Activated CD4-positive, alpha-beta memory T cell treated with anti-CD3 and anti-CD28 coated beads, Interleukin-2, amount 10 ng/mL, durations not matched to agents 7 days and 5 days (primary cell): Measurements from ENCODE around the gene ABI3BP. TPM values are rescaled to one million over a fixed set of nuclear protein-coding genes. Genes with fewer than 3 reads are reported as not detected.

Experiments
- CTCF ChIA-PET: fragments of 350-600 bp; sonication (Branson Sonifier 250); formaldehyde crosslinking; loops from one replicate; lab custom pipeline; 2021; ENCODE audit warnings: antibody characterized with exemption, inconsistent platforms; lab: Charles Lee
- POLR2A ChIA-PET: fragments of 350-600 bp; sonication (Branson Sonifier 250); formaldehyde crosslinking; loops from one replicate; lab custom pipeline; 2021; ENCODE audit warnings: antibody characterized with exemption; lab: Charles Lee
- DNase-seq: peaks from one replicate; pipeline ENCODE4 v3.0.0-alpha.2; 2020
- H3K27ac Mint-ChIP-seq: one replicate; pipeline ENCODE4 v1.8.0; 2021; ENCODE audit warnings: mild to moderate bottlenecking, mixed read lengths
- H3K27me3 Mint-ChIP-seq: one replicate; pipeline ENCODE4 v1.8.0; 2021; ENCODE audit warnings: mixed read lengths
- H3K36me3 Mint-ChIP-seq: one replicate; pipeline ENCODE4 v1.8.0; 2021; ENCODE audit warnings: low read depth, mixed read lengths
- H3K4me1 Mint-ChIP-seq: one replicate; pipeline ENCODE4 v1.8.0; 2021; ENCODE audit warnings: mixed read lengths
- H3K4me3 Mint-ChIP-seq: one replicate; pipeline ENCODE4 v1.8.0; 2021; ENCODE audit warnings: mild to moderate bottlenecking, mixed read lengths
- H3K9me3 Mint-ChIP-seq: one replicate; pipeline ENCODE4 v1.8.0; 2021; ENCODE audit warnings: mixed read lengths
- total RNA-seq, 2 experiments: library from RNA; stranded (reverse); gene quantifications; one replicate each; pipeline ENCODE4 v1.2.3, GENCODE V29; 2021

The ABI3BP gene
- total RNA-seq, 2 experiments from 2014 or later = not detected

GRCh38 chr3:101010296-101010695, 17.1 kb upstream of the ABI3BP start:
- H3K27me3 Mint-ChIP-seq = no peaks in the 10 kb centered on the region
- no peaks in the 10 kb centered on the region for H3K9me3 Mint-ChIP-seq
- H3K4me1 Mint-ChIP-seq = no peaks in the 10 kb centered on the region
- no peak for DNase-seq
- POLR2A ChIA-PET = no interaction called here
- H3K36me3 Mint-ChIP-seq = no peaks in the 10 kb centered on the region
- CTCF ChIA-PET = no interaction called here
- no peak overlapping the region for H3K27ac Mint-ChIP-seq
- no peak overlapping the region for H3K4me3 Mint-ChIP-seq

- H3K9me3 Mint-ChIP-seq = no peaks in the 10 kb centered on the region
- H3K4me3 Mint-ChIP-seq = no peak overlapping the region
- POLR2A ChIA-PET = no interaction called here
- no peaks in the 10 kb centered on the region for H3K36me3 Mint-ChIP-seq
- H3K4me1 Mint-ChIP-seq = no peaks in the 10 kb centered on the region
- no peak for DNase-seq
- H3K27ac Mint-ChIP-seq = no peak overlapping the region
- H3K27me3 Mint-ChIP-seq = no peaks in the 10 kb centered on the region
- CTCF ChIA-PET = no interaction called here
Observed at GRCh38 chr3:101009386-101009785, 16.2 kb upstream of the ABI3BP start.

GRCh38 chr3:100999160-100999559, 5.9 kb upstream of the ABI3BP start:
- Mint-ChIP-seq H3K9me3 (no peaks in the 10 kb centered on the region), H3K27me3 (peaks cover 2% of the 10 kb centered on the region), H3K4me3 (no peak overlapping the region), H3K4me1 (no peaks in the 10 kb centered on the region), H3K36me3 (no peaks in the 10 kb centered on the region), H3K27ac (no peak overlapping the region)
- CTCF ChIA-PET = no interaction called here
- no peak for DNase-seq
- POLR2A ChIA-PET = no interaction called here

DNA sequence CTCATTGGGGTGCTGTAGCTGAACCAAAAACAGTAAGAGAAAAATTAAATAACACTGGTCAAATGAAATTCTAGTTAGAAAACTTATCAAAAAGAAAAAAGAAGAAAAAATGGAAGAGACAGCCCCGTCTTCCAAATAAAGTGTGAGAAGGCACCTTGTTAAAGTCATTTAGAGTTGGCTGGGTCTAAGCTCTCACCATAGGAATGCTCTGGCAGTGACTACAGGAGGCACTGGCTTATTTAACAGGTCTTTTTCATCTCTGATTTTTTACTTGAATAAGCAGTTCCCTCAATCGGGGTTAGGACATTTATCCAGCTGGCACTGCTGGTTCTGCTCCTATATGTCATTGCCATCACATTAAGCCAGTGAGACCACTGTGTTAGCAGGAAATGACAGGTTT, 1.6 kb upstream of the ABI3BP start:
- Mint-ChIP-seq H3K36me3 (no peaks in the 10 kb centered on the region), H3K9me3 (no peaks in the 10 kb centered on the region), H3K4me1 (no peaks in the 10 kb centered on the region), H3K4me3 (no peak overlapping the region), H3K27me3 (peaks cover 10% of the 10 kb centered on the region), H3K27ac (no peak overlapping the region)
- DNase-seq = no peak
- CTCF ChIA-PET = no interaction called here
- POLR2A ChIA-PET = no interaction called here

DNA sequence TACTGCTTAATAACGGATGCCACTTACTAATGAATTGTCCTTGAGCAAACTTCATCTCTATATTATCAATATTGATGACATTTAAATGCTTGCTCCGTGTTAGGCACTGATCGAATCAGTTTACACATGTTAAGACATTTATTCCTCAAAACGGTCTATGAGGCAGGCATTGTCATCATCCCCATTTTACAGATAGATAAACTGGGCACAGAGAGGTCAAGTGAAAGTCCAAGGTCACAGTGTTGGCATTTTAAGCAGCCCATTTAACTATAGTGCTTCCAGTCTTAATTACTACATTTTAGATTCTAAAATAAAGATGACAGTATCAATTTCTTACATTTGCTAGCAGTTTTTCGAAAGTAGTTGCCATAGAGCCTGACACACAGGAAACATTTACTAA, 966 bp upstream of the ABI3BP start:
- Mint-ChIP-seq H3K9me3 (no peaks in the 10 kb centered on the region), H3K36me3 (no peaks in the 10 kb centered on the region), H3K27me3 (peaks cover 10% of the 10 kb centered on the region), H3K4me3 (no peak overlapping the region), H3K27ac (no peak overlapping the region), H3K4me1 (no peaks in the 10 kb centered on the region)
- DNase-seq = no peak
- CTCF ChIA-PET = interaction anchor here (0.7 kb wide), 1 partner anchor 327 kb away, joined by 4 read pairs; no protein-coding TSS in a partner anchor
- POLR2A ChIA-PET = no interaction called here

DNA sequence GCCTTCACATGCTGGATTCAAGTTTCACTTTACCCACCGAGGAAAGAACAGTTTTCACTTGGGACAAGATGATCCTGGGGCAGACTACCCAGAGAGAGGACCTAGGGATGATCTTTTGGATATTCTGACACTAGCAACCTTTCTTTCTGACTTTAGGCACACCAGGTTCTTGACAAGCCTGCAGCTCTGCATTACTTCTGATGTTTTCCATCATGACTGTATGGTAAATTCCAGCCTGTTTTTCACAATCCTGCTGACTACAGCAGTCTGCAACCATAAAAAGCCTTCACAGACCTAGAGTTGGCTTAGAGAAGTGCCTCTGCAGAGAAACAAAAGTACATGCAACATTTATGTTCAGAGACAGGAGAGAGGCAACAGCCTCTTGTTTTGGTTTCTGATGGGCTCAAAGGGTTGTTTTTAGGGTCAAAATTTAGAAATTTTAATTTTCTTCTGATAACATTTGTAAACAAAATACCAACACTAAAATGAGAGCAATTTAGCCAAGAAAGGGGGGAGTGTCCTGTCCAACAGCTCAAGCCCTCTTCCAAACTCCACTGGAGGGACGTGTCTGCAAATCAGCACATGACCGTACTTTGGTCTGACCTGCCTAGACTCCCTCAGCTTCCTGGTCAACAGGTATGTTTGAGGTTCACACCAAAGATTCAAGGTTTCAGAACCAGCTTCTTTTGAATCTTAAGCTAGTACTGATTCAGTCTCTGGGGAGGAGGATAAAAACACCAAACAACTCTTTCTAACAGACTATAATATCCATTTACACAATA, 799 bp downstream of the ABI3BP start:
- no peaks in the 10 kb centered on the region for H3K4me1 Mint-ChIP-seq
- CTCF ChIA-PET = no interaction called here
- H3K36me3 Mint-ChIP-seq = no peaks in the 10 kb centered on the region
- peaks cover 10% of the 10 kb centered on the region for H3K27me3 Mint-ChIP-seq
- no peak overlapping the region for H3K4me3 Mint-ChIP-seq
- POLR2A ChIA-PET = no interaction called here
- no peaks in the 10 kb centered on the region for H3K9me3 Mint-ChIP-seq
- no peak for DNase-seq
- H3K27ac Mint-ChIP-seq = no peak overlapping the region

DNA sequence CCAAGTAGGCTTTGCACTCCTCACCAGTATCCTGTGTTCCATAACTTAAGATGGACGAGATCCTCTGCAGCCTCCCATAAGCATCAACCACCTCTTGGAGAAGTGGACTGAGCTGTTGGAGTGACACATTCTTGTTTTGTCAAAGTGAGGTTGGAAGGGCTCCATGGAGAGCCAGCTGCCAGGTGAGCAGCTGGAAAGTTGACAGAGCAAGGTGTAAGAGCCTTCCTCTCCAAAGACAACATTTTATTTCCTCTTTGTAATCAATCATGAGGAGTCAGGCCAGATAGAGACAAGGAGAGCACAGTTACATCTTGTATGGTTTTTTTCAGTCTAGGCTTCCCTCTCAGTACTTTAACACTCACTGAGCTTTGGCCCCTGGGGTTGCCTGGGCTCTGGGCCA, 5.1 kb downstream of the ABI3BP start:
- H3K27ac Mint-ChIP-seq = no peak overlapping the region
- H3K4me1 Mint-ChIP-seq = no peaks in the 10 kb centered on the region
- no peaks in the 10 kb centered on the region for H3K36me3 Mint-ChIP-seq
- DNase-seq = no peak
- POLR2A ChIA-PET = no interaction called here
- CTCF ChIA-PET = no interaction called here
- H3K27me3 Mint-ChIP-seq = peaks cover 9% of the 10 kb centered on the region
- no peaks in the 10 kb centered on the region for H3K9me3 Mint-ChIP-seq
- H3K4me3 Mint-ChIP-seq = no peak overlapping the region

GRCh38 chr3:100984308-100984707, 8.9 kb downstream of the ABI3BP start:
- DNase-seq = no peak
- Mint-ChIP-seq H3K9me3 (no peaks in the 10 kb centered on the region), H3K4me3 (no peak overlapping the region), H3K27ac (no peak overlapping the region), H3K4me1 (no peaks in the 10 kb centered on the region), H3K27me3 (peaks cover 5% of the 10 kb centered on the region), H3K36me3 (no peaks in the 10 kb centered on the region)
- ChIA-PET CTCF (no interaction called here), POLR2A (no interaction called here)

- Mint-ChIP-seq H3K27me3 (peaks cover 5% of the 10 kb centered on the region), H3K36me3 (no peaks in the 10 kb centered on the region), H3K4me1 (no peaks in the 10 kb centered on the region), H3K27ac (no peak overlapping the region), H3K9me3 (no peaks in the 10 kb centered on the region), H3K4me3 (no peak overlapping the region)
- ChIA-PET CTCF (no interaction called here), POLR2A (no interaction called here)
- no peak for DNase-seq
Observed at GRCh38 chr3:100982710-100983109, 10.5 kb downstream of the ABI3BP start.

GRCh38 chr3:100981164-100981911, 11.9 kb downstream of the ABI3BP start:
- no peak overlapping the region for H3K27ac Mint-ChIP-seq
- H3K4me1 Mint-ChIP-seq = no peaks in the 10 kb centered on the region
- POLR2A ChIA-PET = no interaction called here
- DNase-seq = no peak
- peaks cover 5% of the 10 kb centered on the region for H3K27me3 Mint-ChIP-seq
- no peak overlapping the region for H3K4me3 Mint-ChIP-seq
- CTCF ChIA-PET = no interaction called here
- no peaks in the 10 kb centered on the region for H3K9me3 Mint-ChIP-seq
- no peaks in the 10 kb centered on the region for H3K36me3 Mint-ChIP-seq

GRCh38 chr3:100978011-100978659, 15.1 kb downstream of the ABI3BP start:
- DNase-seq = no peak
- CTCF ChIA-PET = no interaction called here
- H3K27ac Mint-ChIP-seq = no peak overlapping the region
- POLR2A ChIA-PET = no interaction called here
- H3K27me3 Mint-ChIP-seq = peaks cover 5% of the 10 kb centered on the region
- no peaks in the 10 kb centered on the region for H3K9me3 Mint-ChIP-seq
- no peak overlapping the region for H3K4me3 Mint-ChIP-seq
- no peaks in the 10 kb centered on the region for H3K4me1 Mint-ChIP-seq
- no peaks in the 10 kb centered on the region for H3K36me3 Mint-ChIP-seq

DNA sequence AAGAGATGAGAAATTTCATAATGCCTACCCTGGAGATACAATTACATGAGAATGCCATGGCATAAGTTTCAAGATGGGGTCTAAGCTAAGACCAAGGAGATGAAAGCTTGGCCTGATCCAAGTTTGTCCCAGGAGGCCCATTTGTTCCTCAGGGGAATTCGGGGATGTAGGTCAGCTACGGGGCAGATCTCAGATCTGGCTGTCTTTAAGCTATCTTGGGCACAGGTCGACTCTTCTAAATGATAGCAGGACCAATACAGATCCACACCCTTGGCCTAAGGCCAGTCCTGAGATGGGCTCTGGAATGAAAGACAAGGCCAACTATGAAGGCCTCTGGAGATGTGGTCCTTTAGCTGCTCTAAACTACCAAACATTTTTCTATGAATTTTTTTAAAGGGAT, 16.6 kb downstream of the ABI3BP start:
- H3K4me1 Mint-ChIP-seq = no peaks in the 10 kb centered on the region
- DNase-seq = no peak
- POLR2A ChIA-PET = no interaction called here
- no peaks in the 10 kb centered on the region for H3K36me3 Mint-ChIP-seq
- peaks cover 7% of the 10 kb centered on the region for H3K27me3 Mint-ChIP-seq
- no peak overlapping the region for H3K4me3 Mint-ChIP-seq
- H3K9me3 Mint-ChIP-seq = no peaks in the 10 kb centered on the region
- H3K27ac Mint-ChIP-seq = no peak overlapping the region
- CTCF ChIA-PET = no interaction called here

GRCh38 chr3:100975714-100976113, 17.5 kb downstream of the ABI3BP start:
- H3K4me1 Mint-ChIP-seq = no peaks in the 10 kb centered on the region
- CTCF ChIA-PET = no interaction called here

More at GRCh38 chr3:100975714-100976113, 17.5 kb downstream of the ABI3BP start:
- Mint-ChIP-seq H3K9me3 (no peaks in the 10 kb centered on the region), H3K27me3 (peaks cover 5% of the 10 kb centered on the region), H3K4me3 (no peak overlapping the region), H3K27ac (no peak overlapping the region), H3K36me3 (no peaks in the 10 kb centered on the region)
- DNase-seq = no peak
- POLR2A ChIA-PET = no interaction called here
